ENCODE measurements around the gene EIF4E1B. TPM values are rescaled to one million over a fixed set of nuclear protein-coding genes. Genes with fewer than 3 reads are reported as not detected.
A peak's percentile ranks its signal among the peaks of the same experiment; 100 is the strongest.
"Not testable (repeated sequence)": the region's sequence is repeated elsewhere in the genome, so short reads cannot be mapped to it uniquely, and the experiment has no call there.

Gene EIF4E1B
- total RNA-seq, 3 donors from 2014 or later = 1.6 TPM; not detected in 2

DNA sequence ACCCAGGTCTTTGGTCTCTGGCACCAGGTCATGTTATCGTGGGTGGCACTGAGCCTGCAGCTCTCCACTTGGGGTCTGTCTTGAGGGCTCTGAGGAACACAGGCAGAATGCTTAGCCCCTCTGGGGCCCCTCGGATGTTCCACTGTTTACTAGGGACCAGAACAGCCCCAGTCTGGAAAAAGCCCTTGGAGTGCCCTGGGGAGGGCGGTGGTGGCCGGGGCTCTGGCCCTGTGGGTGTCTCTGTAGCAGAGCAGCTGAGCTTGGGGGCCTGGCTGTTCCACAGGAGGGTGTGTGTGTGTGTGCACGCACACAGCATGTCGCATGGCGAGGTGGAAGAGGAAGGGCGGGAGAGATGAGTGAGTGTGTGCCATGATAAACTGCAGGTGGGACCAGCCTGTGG, 35.9 kb upstream of the EIF4E1B start:
- Histone ChIP-seq H3K4me3 (no peak overlapping the region), H3K36me3 (no peaks in the 10 kb centered on the region), H3K9me3 (no peaks in the 10 kb centered on the region), H3K27me3 (peaks cover 0 to 8% of the 10 kb centered on the region in 2 donors), H3K4me1 (no peaks in the 10 kb centered on the region), H3K27ac (no peak overlapping the region)
- TF ChIP-seq, protein P1, sequence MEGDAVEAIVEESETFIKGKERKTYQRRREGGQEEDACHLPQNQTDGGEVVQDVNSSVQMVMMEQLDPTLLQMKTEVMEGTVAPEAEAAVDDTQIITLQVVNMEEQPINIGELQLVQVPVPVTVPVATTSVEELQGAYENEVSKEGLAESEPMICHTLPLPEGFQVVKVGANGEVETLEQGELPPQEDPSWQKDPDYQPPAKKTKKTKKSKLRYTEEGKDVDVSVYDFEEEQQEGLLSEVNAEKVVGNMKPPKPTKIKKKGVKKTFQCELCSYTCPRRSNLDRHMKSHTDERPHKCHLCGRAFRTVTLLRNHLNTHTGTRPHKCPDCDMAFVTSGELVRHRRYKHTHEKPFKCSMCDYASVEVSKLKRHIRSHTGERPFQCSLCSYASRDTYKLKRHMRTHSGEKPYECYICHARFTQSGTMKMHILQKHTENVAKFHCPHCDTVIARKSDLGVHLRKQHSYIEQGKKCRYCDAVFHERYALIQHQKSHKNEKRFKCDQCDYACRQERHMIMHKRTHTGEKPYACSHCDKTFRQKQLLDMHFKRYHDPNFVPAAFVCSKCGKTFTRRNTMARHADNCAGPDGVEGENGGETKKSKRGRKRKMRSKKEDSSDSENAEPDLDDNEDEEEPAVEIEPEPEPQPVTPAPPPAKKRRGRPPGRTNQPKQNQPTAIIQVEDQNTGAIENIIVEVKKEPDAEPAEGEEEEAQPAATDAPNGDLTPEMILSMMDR (IDR thresholded peaks at IDR 0.05) = no peak
- TF ChIP-seq POLR2AphosphoS5 (IDR thresholded peaks at IDR 0.05) (no peak), POLR2A (IDR thresholded peaks at IDR 0.05) (no peak)
- no peak for DNase-seq (ENCODE audit: low spot score in 2 of 2)
- intact Hi-C loops (cut with DNase I; ENCODE audit: low total_unique reads) = no loop called here

DNA sequence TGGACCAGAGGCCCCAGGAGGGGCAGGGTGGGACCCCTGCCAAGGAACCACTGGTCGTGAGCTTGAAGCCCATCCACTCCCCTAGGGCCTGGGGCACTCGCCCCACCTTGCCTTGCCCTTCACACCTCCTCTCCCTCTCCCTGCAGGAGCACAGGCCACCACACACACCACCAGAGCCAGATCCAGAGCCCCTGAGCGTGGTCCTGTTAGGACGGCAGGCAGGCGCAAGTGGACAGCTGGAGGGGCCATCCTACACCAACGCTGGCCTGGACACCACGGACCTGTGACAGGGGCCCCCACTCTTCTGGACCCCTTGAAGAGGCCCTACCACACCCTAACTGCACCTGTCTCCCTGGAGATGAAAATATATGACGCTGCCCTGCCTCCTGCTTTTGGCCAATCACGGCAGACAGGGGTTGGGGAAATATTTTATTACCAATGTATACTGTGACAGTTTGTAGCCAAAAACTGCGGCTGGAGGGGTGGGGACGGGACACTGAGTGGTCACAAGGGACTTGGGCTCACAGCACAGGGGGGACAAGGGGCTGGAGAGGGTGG, 35.0 kb upstream of the EIF4E1B start:
- Histone ChIP-seq H3K27me3 (peaks cover 0 to 8% of the 10 kb centered on the region in 2 donors), H3K9me3 (no peaks in the 10 kb centered on the region), H3K4me1 (no peaks in the 10 kb centered on the region), H3K36me3 (no peaks in the 10 kb centered on the region), H3K27ac (no peak overlapping the region), H3K4me3 (no peak overlapping the region)
- intact Hi-C loops (cut with DNase I; ENCODE audit: low total_unique reads) = no loop called here
- TF ChIP-seq, protein P1 (IDR thresholded peaks at IDR 0.05) = no peak
- TF ChIP-seq POLR2A (IDR thresholded peaks at IDR 0.05) (no peak), POLR2AphosphoS5 (IDR thresholded peaks at IDR 0.05) (no peak)
- no peak for DNase-seq (ENCODE audit: low spot score in 2 of 2)

DNA sequence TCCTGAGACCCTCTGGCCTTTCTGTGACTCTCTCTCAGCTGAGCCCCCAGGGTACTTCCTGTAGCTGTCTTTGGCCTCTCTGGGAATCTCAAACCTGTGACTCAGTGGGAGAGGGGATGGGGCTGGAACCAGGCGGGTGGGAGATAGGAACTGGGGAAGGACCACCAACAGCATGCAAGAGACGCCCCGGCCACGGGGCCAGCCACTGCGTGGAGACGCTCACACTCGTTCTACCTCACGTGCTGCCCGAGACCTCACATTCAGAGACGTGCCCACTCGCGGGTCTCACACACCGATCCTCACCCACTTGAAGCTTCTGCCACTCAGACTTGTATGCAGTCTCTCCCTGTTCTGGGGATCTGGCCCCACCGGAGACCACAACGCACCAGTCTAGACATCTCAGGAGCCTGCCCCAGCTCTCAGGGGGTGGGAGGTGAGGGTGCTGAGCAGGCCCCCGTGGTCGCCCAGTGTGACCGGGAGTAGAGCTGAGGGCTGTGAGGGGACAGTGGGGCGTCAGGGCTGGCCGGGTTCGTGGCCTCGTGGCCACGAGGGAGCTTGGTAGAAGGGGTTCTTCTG, 34.3 kb upstream of the EIF4E1B start:
- Histone ChIP-seq H3K4me1 (no peaks in the 10 kb centered on the region), H3K27ac (no peak overlapping the region), H3K9me3 (no peaks in the 10 kb centered on the region), H3K4me3 (peak overlapping the region in 2 of 3 donors; percentile 46 to 63), H3K27me3 (peaks cover 0 to 8% of the 10 kb centered on the region in 2 donors), H3K36me3 (no peaks in the 10 kb centered on the region)
- intact Hi-C loops (cut with DNase I; ENCODE audit: low total_unique reads) = no loop called here
- no peak for TF ChIP-seq POLR2AphosphoS5 (IDR thresholded peaks at IDR 0.05)
- TF ChIP-seq, protein P1 (IDR thresholded peaks at IDR 0.05) = no peak
- TF ChIP-seq POLR2A (IDR thresholded peaks at IDR 0.05) = no peak
- DNase-seq (ENCODE audit: low spot score in 2 of 2) = no peak

DNA sequence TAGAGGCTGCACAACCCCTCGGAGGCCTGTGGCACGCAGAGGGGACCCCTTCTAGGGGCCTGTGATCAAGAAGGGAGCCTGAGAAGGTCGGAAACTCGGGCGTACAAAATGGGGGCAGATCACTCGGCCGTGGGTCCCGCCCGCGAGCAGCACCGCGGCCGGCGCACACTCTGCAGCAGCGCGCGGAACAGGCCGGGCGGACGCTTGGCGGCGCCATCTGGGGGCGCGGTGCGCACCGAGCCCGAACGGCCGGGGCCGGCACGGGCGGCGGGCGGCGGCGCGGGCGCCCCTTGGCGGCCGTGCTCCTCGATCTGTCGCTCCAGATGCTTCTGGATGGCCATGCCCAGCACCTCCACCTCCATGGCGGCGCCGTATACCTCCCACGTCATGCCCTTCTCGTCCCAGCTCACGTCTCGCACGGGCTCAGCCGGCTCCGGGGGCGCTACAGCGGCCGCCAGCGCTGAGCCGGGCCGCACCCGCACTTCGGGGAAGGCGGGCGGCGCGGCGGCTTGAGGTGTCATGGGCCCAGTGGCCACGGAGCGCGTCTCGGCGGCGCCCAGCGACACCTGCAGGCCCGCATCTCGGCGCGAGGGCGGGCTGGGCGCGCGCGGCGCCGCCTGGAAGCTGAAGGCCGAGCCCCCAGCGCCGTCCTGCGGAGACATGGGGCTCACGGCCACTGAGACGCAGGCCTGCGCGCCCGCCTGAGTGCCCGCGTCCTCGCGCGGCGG, 33.6 kb upstream of the EIF4E1B start:
- intact Hi-C loops (cut with DNase I; ENCODE audit: low total_unique reads) = no loop called here
- no peak for DNase-seq (ENCODE audit: low spot score in 2 of 2)
- Histone ChIP-seq H3K36me3 (no peaks in the 10 kb centered on the region), H3K27me3 (peaks cover 0 to 8% of the 10 kb centered on the region in 2 donors), H3K9me3 (no peaks in the 10 kb centered on the region), H3K27ac (no peak overlapping the region), H3K4me3 (peak overlapping the region in 2 of 3 donors; percentile 46 to 63), H3K4me1 (no peaks in the 10 kb centered on the region)
- TF ChIP-seq POLR2A (IDR thresholded peaks at IDR 0.05) = no peak

DNA sequence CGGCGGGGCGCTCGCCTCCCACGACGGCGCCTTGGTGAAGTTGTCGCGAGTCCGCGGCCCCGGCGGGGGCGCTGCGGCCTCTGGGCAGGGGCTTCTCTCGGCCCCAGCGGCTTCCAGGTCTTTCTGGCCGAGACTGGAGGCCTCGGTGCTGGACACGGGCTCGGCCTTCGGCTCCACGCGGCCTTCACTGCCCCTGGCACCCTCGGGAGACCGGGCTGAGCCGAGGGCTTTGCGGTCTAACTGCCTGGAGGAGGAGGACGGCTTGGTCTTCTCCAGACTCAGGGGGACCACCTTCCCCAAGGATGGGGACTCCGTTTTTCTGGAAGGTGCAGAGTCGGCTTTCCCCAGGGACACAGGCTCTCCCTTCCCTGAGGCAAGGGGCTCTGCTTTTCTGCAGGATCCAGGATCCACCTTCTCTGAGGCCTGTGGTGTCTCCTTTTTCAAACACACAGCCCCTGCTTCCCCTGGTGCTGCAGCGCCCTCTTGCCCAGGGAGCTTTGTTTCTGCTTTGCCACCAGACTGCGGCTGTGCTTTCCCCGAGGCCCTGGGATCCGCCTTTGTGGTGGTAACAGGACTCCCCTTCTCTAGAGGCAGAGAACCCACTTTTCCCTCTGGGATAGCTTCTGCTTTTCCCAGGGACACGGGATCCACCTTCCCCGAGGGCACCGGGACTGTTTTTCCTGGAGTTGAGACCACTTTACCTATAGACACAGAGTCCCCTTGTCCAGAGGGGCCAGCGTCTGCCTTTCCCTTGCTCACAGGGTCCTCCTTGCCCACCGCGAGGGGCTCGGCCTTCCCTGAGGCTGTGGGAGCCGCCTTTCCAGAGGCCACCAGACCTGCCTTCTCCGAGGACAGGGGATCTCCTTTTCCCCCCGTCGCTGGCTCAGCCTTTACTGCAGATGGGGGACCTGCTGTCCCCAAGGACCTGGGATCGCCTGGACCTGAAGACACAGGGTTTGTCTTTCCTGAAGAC, 32.8 kb upstream of the EIF4E1B start:
- DNase-seq (ENCODE audit: low spot score in 2 of 2) = no peak
- Histone ChIP-seq H3K4me3 (peak overlapping the region in 2 of 3 donors; percentile 46 to 63), H3K9me3 (no peaks in the 10 kb centered on the region), H3K36me3 (no peaks in the 10 kb centered on the region), H3K27me3 (peaks cover 0 to 8% of the 10 kb centered on the region in 2 donors), H3K27ac (no peak overlapping the region), H3K4me1 (no peaks in the 10 kb centered on the region)
- TF ChIP-seq, protein P1 (IDR thresholded peaks at IDR 0.05) = no peak
- TF ChIP-seq POLR2A (IDR thresholded peaks at IDR 0.05) = no peak
- no peak for TF ChIP-seq POLR2AphosphoS5 (IDR thresholded peaks at IDR 0.05)
- intact Hi-C loops (cut with DNase I; ENCODE audit: low total_unique reads) = no loop called here

DNA sequence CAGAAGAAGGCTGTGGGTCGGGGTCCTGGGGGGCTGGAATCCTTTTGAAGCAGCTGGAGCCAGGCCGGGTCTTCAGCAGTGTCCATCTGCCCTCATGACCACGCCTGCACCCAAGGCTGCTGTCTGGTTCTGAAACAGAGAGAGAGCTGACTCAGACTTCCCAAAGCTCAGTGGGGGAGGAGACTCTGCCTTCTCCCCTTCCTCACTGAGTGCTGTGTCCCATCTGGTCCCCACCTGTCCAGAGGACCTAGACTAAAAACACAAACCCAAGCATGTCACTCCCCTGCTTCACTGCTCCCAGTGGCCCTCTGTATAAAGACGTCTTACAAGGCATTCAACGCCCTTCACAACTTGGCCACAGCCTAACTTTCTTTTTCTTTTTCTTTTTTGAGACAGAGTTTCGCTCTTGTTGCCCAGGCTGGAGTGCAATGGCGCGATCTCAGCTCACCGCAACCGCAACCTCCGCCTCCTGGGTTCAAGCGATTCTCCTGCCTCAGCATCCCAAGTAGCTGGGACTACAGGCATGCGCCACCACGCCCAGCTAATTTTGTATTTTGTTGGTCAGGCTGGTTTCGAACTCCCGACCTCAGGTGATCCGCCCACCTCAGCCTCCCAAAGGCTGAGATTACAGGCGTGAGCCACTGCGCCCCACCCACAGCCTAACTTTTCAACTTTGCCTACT, 30.6 kb upstream of the EIF4E1B start:
- H3K4me1 ChIP-seq; H3K36me3 ChIP-seq; DNase-seq (ENCODE audit: low spot score in 2 of 2); intact Hi-C loops (cut with DNase I; ENCODE audit: low total_unique reads); H3K27me3 ChIP-seq; H3K27ac ChIP-seq; H3K4me3 ChIP-seq; H3K9me3 ChIP-seq: not testable (repeated sequence)

All from breast epithelium (tissue), 4 donors.